BE2C (cell line): ENCODE results near the gene TMEM14A.

Source experiments
- DNase-seq: peaks from one replicate; pipeline ENCODE4 v3.0.0-alpha.2; 2020
- H3K27me3 ChIP-seq: fragments of 250-450 bp; sonication (Bioruptor Pico); 2 replicates; pipeline ENCODE4 v1.5.1; 2020; ENCODE audit warnings: mild to moderate bottlenecking
- H3K36me3 ChIP-seq: fragments of 250-450 bp; sonication (Bioruptor Pico); 2 replicates; pipeline ENCODE4 v1.5.1; 2020; ENCODE audit warnings: mild to moderate bottlenecking
- H3K4me1 ChIP-seq: fragments of 250-450 bp; sonication (Bioruptor Pico); 2 replicates; pipeline ENCODE4 v1.5.1; 2020
- H3K4me3 ChIP-seq: 2 replicates; pipeline ENCODE4 v1.5.1; 2011; ENCODE audit warnings: low read depth, low read length
- H3K9me3 ChIP-seq: fragments of 250-450 bp; sonication (Bioruptor Pico); 2 replicates; pipeline ENCODE4 v1.5.1; 2020
- TF ChIP-seq, protein P1 (sequence below): IDR thresholded peaks from 2 replicates; pipeline ENCODE4 v1.5.1; 2012; ENCODE audit warnings: mild to moderate bottlenecking, low read depth, low read length

The TMEM14A gene

GRCh38 chr6:52642368-52642767 is 28.5 kb upstream of the TMEM14A start:
- Histone ChIP-seq H3K27me3 (no peaks in the 10 kb centered on the region), H3K4me1 (no peaks in the 10 kb centered on the region; the same call in 1 of the 2 replicates), H3K9me3 (no peaks in the 10 kb centered on the region), H3K36me3 (no peaks in the 10 kb centered on the region), H3K4me3 (no peak overlapping the region)
- no peak for DNase-seq
- TF ChIP-seq, protein P1, sequence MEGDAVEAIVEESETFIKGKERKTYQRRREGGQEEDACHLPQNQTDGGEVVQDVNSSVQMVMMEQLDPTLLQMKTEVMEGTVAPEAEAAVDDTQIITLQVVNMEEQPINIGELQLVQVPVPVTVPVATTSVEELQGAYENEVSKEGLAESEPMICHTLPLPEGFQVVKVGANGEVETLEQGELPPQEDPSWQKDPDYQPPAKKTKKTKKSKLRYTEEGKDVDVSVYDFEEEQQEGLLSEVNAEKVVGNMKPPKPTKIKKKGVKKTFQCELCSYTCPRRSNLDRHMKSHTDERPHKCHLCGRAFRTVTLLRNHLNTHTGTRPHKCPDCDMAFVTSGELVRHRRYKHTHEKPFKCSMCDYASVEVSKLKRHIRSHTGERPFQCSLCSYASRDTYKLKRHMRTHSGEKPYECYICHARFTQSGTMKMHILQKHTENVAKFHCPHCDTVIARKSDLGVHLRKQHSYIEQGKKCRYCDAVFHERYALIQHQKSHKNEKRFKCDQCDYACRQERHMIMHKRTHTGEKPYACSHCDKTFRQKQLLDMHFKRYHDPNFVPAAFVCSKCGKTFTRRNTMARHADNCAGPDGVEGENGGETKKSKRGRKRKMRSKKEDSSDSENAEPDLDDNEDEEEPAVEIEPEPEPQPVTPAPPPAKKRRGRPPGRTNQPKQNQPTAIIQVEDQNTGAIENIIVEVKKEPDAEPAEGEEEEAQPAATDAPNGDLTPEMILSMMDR: no peak

DNA sequence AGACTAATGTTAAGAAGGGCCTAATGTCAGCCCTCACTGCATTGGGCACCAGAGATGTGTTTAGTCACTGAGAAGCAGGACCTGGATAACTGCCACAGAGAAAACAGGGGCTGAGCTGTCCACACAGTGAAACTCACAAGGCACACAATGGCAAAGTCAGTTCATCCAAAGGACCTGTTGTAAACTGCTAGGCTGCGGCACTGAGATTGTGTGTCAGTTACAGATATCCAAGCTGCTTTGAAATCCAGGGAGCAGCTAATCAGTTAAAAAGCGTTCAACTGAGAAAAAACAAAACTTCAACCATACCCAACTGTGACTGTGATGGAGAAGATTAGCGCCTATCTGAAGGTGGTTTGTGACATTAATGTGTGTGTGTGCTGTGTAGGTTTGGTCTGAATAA is 27.8 kb upstream of the TMEM14A start:
- Histone ChIP-seq H3K9me3 (no peaks in the 10 kb centered on the region), H3K4me3 (no peak overlapping the region), H3K36me3 (no peaks in the 10 kb centered on the region), H3K27me3 (no peaks in the 10 kb centered on the region), H3K4me1 (no peaks in the 10 kb centered on the region; the same call in 1 of the 2 replicates)
- TF ChIP-seq, protein P1: no peak
- no peak for DNase-seq

GRCh38 chr6:52644253-52644652 is 26.7 kb upstream of the TMEM14A start:
- H3K9me3 ChIP-seq: no peaks in the 10 kb centered on the region
- TF ChIP-seq, protein P1: no peak
- no peaks in the 10 kb centered on the region; the same call in 1 of the 2 replicates for H3K4me1 ChIP-seq
- DNase-seq: no peak
- H3K36me3 ChIP-seq: no peaks in the 10 kb centered on the region
- H3K27me3 ChIP-seq: no peaks in the 10 kb centered on the region
- no peak overlapping the region for H3K4me3 ChIP-seq

DNA sequence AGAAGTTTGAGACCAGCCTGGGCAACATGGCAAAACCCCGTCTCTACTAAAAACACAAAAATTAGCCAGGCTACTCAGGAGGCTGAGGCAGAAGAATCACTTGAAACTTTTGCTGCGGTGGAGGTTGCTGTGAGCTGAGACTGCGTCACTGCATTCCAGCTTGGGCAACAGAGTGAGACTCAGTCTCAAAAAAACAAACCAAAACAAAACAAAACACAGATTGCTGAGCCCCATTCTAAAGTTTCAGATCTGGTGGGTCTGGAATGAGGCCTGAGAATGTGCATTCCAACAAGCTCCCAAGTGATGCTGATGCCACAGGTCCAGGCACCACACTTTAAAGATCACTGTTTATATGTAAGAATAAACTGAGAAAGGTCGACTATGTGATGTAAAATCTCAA is 24.9 kb upstream of the TMEM14A start:
- no peak for DNase-seq
- H3K4me1 ChIP-seq: no peaks in the 10 kb centered on the region; the same call in 1 of the 2 replicates
- TF ChIP-seq, protein P1: no peak
- no peaks in the 10 kb centered on the region for H3K36me3 ChIP-seq
- no peaks in the 10 kb centered on the region for H3K9me3 ChIP-seq
- no peak overlapping the region for H3K4me3 ChIP-seq
- no peaks in the 10 kb centered on the region for H3K27me3 ChIP-seq

- TF ChIP-seq, protein P1: no peak
- Histone ChIP-seq H3K27me3 (no peaks in the 10 kb centered on the region), H3K4me3 (no peak overlapping the region), H3K9me3 (no peaks in the 10 kb centered on the region), H3K4me1 (no peaks in the 10 kb centered on the region; the same call in 1 of the 2 replicates), H3K36me3 (no peaks in the 10 kb centered on the region)
- no peak for DNase-seq
Measured at GRCh38 chr6:52647199-52647598, 23.7 kb upstream of the TMEM14A start.

GRCh38 chr6:52649536-52650160 is 21.3 kb upstream of the TMEM14A start:
- Histone ChIP-seq H3K9me3 (no peaks in the 10 kb centered on the region), H3K4me3 (no peak overlapping the region), H3K4me1 (no peaks in the 10 kb centered on the region), H3K27me3 (no peaks in the 10 kb centered on the region), H3K36me3 (no peaks in the 10 kb centered on the region)
- DNase-seq: no peak
- TF ChIP-seq, protein P1: no peak
